ENCODE data around the gene EFNA5. TPM values are rescaled to one million over a fixed set of nuclear protein-coding genes. Genes with fewer than 3 reads are reported as not detected.

EFNA5 gene
- total and polyA plus RNA-seq, 2 experiments from 2014 or later = 7.5 to 10.1 TPM

DNA sequence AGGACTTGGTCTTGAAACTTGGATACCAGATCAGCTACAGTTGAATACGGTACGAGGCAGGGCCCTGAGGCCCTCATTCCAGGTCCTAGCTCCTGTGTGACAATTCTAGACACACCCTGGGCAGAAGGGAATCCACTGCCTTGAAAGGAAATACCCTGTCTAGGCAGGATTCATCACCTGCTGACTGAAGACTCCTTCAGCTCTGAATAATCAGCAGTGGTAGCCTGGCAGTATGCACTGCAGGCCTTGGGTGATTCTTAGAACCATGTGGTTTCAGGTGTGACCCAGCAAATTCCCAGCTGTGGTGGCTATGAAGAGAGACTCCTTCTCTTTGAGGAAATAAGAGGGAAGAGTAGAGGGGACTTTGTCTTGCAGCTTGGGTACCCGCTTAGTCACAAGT is 17.2 kb upstream of the EFNA5 start:
- H3K4me1 Mint-ChIP-seq = peaks cover 4% of the 10 kb centered on the region
- no peak overlapping the region for H3K4me3 Mint-ChIP-seq
- H3K79me2 ChIP-seq (replicated peaks; ENCODE audit: insufficient read depth) = no peaks in the 10 kb centered on the region
- H3K4me3 ChIP-seq = no peak overlapping the region
- no peak for ATAC-seq
- DNase-seq (ENCODE audit: low spot score) = no peak
- peaks cover 3% of the 10 kb centered on the region; the same call in 1 of the 3 replicates for H3K36me3 Mint-ChIP-seq (ENCODE audit: low read depth)
- no peaks in the 10 kb centered on the region for H4K20me1 ChIP-seq (replicated peaks; ENCODE audit: insufficient read depth)
- H3K9me2 ChIP-seq (ENCODE audit: insufficient read depth) = no peaks in the 10 kb centered on the region
- no peaks in the 10 kb centered on the region for H3K36me3 ChIP-seq (ENCODE audit: insufficient read depth)
- H3K27me3 ChIP-seq (ENCODE audit: insufficient read depth) = no peaks in the 10 kb centered on the region
- peak overlapping the region; percentile 73; the same call in 1 of the 2 replicates for H2AFZ ChIP-seq
- H3K9me3 Mint-ChIP-seq = peaks cover 13% of the 10 kb centered on the region; the same call in 2 of the 3 replicates
- H3F3A ChIP-seq (replicated peaks; ENCODE audit: low read depth) = no peaks in the 10 kb centered on the region
- TF ChIP-seq JUNB (IDR thresholded peaks at IDR 0.05; ENCODE audit: unreplicated experiment) = no peak
- TF ChIP-seq ZNF331 (CRISPR knock-in tag; IDR thresholded peaks at IDR 0.05; ENCODE audit: low read depth) = no peak
- TF ChIP-seq EZH2phosphoT487 (IDR thresholded peaks at IDR 0.05; ENCODE audit: unreplicated experiment) = no peak
- TF ChIP-seq POLR2AphosphoS5 (IDR thresholded peaks at IDR 0.05; ENCODE audit: low read depth) = no peak
- TF ChIP-seq ZNF114 (CRISPR knock-in tag; IDR thresholded peaks at IDR 0.05) = no peak
- TF ChIP-seq, protein P1, sequence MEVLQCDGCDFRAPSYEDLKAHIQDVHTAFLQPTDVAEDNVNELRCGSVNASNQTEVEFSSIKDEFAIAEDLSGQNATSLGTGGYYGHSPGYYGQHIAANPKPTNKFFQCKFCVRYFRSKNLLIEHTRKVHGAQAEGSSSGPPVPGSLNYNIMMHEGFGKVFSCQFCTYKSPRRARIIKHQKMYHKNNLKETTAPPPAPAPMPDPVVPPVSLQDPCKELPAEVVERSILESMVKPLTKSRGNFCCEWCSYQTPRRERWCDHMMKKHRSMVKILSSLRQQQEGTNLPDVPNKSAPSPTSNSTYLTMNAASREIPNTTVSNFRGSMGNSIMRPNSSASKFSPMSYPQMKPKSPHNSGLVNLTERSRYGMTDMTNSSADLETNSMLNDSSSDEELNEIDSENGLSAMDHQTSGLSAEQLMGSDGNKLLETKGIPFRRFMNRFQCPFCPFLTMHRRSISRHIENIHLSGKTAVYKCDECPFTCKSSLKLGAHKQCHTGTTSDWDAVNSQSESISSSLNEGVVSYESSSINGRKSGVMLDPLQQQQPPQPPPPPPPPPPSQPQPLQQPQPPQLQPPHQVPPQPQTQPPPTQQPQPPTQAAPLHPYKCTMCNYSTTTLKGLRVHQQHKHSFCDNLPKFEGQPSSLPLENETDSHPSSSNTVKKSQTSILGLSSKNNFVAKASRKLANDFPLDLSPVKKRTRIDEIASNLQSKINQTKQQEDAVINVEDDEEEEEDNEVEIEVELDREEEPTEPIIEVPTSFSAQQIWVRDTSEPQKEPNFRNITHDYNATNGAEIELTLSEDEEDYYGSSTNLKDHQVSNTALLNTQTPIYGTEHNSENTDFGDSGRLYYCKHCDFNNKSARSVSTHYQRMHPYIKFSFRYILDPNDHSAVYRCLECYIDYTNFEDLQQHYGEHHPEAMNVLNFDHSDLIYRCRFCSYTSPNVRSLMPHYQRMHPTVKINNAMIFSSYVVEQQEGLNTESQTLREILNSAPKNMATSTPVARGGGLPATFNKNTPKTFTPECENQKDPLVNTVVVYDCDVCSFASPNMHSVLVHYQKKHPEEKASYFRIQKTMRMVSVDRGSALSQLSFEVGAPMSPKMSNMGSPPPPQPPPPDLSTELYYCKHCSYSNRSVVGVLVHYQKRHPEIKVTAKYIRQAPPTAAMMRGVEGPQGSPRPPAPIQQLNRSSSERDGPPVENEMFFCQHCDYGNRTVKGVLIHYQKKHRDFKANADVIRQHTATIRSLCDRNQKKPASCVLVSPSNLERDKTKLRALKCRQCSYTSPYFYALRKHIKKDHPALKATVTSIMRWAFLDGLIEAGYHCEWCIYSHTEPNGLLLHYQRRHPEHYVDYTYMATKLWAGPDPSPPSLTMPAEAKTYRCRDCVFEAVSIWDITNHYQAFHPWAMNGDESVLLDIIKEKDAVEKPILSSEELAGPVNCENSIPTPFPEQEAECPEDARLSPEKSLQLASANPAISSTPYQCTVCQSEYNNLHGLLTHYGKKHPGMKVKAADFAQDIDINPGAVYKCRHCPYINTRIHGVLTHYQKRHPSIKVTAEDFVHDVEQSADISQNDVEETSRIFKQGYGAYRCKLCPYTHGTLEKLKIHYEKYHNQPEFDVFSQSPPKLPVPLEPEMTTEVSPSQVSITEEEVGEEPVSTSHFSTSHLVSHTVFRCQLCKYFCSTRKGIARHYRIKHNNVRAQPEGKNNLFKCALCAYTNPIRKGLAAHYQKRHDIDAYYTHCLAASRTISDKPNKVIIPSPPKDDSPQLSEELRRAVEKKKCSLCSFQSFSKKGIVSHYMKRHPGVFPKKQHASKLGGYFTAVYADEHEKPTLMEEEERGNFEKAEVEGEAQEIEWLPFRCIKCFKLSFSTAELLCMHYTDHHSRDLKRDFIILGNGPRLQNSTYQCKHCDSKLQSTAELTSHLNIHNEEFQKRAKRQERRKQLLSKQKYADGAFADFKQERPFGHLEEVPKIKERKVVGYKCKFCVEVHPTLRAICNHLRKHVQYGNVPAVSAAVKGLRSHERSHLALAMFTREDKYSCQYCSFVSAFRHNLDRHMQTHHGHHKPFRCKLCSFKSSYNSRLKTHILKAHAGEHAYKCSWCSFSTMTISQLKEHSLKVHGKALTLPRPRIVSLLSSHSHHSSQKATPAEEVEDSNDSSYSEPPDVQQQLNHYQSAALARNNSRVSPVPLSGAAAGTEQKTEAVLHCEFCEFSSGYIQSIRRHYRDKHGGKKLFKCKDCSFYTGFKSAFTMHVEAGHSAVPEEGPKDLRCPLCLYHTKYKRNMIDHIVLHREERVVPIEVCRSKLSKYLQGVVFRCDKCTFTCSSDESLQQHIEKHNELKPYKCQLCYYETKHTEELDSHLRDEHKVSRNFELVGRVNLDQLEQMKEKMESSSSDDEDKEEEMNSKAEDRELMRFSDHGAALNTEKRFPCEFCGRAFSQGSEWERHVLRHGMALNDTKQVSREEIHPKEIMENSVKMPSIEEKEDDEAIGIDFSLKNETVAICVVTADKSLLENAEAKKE (CRISPR knock-in tag; IDR thresholded peaks at IDR 0.05) = no peak
- TF ChIP-seq, protein P2, sequence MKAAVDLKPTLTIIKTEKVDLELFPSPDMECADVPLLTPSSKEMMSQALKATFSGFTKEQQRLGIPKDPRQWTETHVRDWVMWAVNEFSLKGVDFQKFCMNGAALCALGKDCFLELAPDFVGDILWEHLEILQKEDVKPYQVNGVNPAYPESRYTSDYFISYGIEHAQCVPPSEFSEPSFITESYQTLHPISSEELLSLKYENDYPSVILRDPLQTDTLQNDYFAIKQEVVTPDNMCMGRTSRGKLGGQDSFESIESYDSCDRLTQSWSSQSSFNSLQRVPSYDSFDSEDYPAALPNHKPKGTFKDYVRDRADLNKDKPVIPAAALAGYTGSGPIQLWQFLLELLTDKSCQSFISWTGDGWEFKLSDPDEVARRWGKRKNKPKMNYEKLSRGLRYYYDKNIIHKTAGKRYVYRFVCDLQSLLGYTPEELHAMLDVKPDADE (IDR thresholded peaks at IDR 0.05) = no peak
- TF ChIP-seq NANOG (IDR thresholded peaks at IDR 0.05; ENCODE audit: borderline replicate concordance) = no peak
- TF ChIP-seq, protein P3, sequence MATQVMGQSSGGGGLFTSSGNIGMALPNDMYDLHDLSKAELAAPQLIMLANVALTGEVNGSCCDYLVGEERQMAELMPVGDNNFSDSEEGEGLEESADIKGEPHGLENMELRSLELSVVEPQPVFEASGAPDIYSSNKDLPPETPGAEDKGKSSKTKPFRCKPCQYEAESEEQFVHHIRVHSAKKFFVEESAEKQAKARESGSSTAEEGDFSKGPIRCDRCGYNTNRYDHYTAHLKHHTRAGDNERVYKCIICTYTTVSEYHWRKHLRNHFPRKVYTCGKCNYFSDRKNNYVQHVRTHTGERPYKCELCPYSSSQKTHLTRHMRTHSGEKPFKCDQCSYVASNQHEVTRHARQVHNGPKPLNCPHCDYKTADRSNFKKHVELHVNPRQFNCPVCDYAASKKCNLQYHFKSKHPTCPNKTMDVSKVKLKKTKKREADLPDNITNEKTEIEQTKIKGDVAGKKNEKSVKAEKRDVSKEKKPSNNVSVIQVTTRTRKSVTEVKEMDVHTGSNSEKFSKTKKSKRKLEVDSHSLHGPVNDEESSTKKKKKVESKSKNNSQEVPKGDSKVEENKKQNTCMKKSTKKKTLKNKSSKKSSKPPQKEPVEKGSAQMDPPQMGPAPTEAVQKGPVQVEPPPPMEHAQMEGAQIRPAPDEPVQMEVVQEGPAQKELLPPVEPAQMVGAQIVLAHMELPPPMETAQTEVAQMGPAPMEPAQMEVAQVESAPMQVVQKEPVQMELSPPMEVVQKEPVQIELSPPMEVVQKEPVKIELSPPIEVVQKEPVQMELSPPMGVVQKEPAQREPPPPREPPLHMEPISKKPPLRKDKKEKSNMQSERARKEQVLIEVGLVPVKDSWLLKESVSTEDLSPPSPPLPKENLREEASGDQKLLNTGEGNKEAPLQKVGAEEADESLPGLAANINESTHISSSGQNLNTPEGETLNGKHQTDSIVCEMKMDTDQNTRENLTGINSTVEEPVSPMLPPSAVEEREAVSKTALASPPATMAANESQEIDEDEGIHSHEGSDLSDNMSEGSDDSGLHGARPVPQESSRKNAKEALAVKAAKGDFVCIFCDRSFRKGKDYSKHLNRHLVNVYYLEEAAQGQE (IDR thresholded peaks at IDR 0.05; ENCODE audit: unreplicated experiment) = no peak
- no peak for TF ChIP-seq CTCF (conservative IDR thresholded peaks at IDR 0.05; ENCODE audit: low read depth in 2 of 2)
- no peak for TF ChIP-seq EZH2 (IDR thresholded peaks at IDR 0.05; ENCODE audit: low read depth, unreplicated experiment)
- no peak overlapping the region for H3K4me2 ChIP-seq
- no peaks in the 10 kb centered on the region for H3K27me3 Mint-ChIP-seq (ENCODE audit: insufficient read depth, low read depth, poor library complexity)
- no peak overlapping the region for H3K27ac Mint-ChIP-seq
- no peaks in the 10 kb centered on the region for H3K4me1 ChIP-seq (ENCODE audit: insufficient read depth)
- H3K27ac ChIP-seq (ENCODE audit: low read depth) = no peak overlapping the region
